HEK293T (cell line): ENCODE results near the gene LRRC75A.
A peak's percentile ranks its signal among the peaks of the same experiment; 100 is the strongest.

Experiments used
- CTCF ChIA-PET: fragments of 350-600 bp; formaldehyde crosslinking; extraction: SDS; loops from one replicate; lab custom pipeline; 2021; ENCODE audit warnings: antibody characterized with exemption, inconsistent platforms; lab: Yijun Ruan, JAX
- POLR2A ChIA-PET: fragments of 350-600 bp; formaldehyde crosslinking; extraction: SDS; loops from one replicate; lab custom pipeline; 2020; ENCODE audit warnings: antibody characterized with exemption, inconsistent platforms; lab: Yijun Ruan, JAX
- DNase-seq: peaks from one replicate; pipeline ENCODE4 v3.0.0; 2012; ENCODE audit warnings: mixed read lengths; ENCODE audit errors: extremely low spot score
- ARNT ChIP-seq: fragments of 450-650 bp; IDR thresholded peaks from 2 replicates; pipeline ENCODE4 v1.6.1; 2017; ENCODE audit warnings: mild to moderate bottlenecking
- BHLHE40 ChIP-seq: fragments of 450-650 bp; IDR thresholded peaks from 2 replicates; pipeline ENCODE4 v1.6.1; 2016; ENCODE audit warnings: mild to moderate bottlenecking, moderate library complexity, borderline replicate concordance
- CTBP1 ChIP-seq: fragments of 450-650 bp; IDR thresholded peaks from 2 replicates; pipeline ENCODE4 v1.6.1; 2016; ENCODE audit warnings: borderline replicate concordance
- ELF4 ChIP-seq: fragments of 450-650 bp; IDR thresholded peaks from 2 replicates; pipeline ENCODE4 v1.6.1; 2017; ENCODE audit warnings: antibody characterized with exemption
- FOXA1 ChIP-seq: fragments of 450-650 bp; IDR thresholded peaks from 2 replicates; pipeline ENCODE4 v1.6.1; 2016; ENCODE audit warnings: mild to moderate bottlenecking
- FOXK2 ChIP-seq: fragments of 450-650 bp; IDR thresholded peaks from 2 replicates; pipeline ENCODE4 v1.6.1; 2016; ENCODE audit warnings: mild to moderate bottlenecking
- FOXM1 ChIP-seq: fragments of 450-650 bp; IDR thresholded peaks from 2 replicates; pipeline ENCODE4 v1.6.1; 2017; ENCODE audit warnings: mild to moderate bottlenecking, borderline replicate concordance
- HDGF ChIP-seq: fragments of 450-650 bp; IDR thresholded peaks from 2 replicates; pipeline ENCODE4 v1.6.1; 2017; ENCODE audit warnings: antibody characterized with exemption, borderline replicate concordance
- L3MBTL2 ChIP-seq: fragments of 450-650 bp; conservative IDR thresholded peaks from 2 replicates; pipeline ENCODE4 v1.6.1; 2016; ENCODE audit warnings: mild to moderate bottlenecking
- LEF1 ChIP-seq: fragments of 450-650 bp; IDR thresholded peaks from 2 replicates; pipeline ENCODE4 v1.6.1; 2017; ENCODE audit warnings: mild to moderate bottlenecking, borderline replicate concordance
- NFRKB ChIP-seq: fragments of 450-650 bp; IDR thresholded peaks from 2 replicates; pipeline ENCODE4 v1.6.1; 2016; ENCODE audit warnings: mild to moderate bottlenecking, moderate library complexity
- SP1 ChIP-seq: fragments of 450-650 bp; IDR thresholded peaks from 2 replicates; pipeline ENCODE4 v1.6.1; 2017
- SUZ12 ChIP-seq: fragments of 450-650 bp; IDR thresholded peaks from 2 replicates; pipeline ENCODE4 v1.6.1; 2016; ENCODE audit warnings: mild to moderate bottlenecking
- TARDBP ChIP-seq: fragments of 450-650 bp; IDR thresholded peaks from 2 replicates; pipeline ENCODE4 v1.6.1; 2016
- ZNF384 ChIP-seq: fragments of 450-650 bp; IDR thresholded peaks from 2 replicates; pipeline ENCODE4 v1.6.1; 2016
- TF ChIP-seq, protein P1 (sequence below): fragments of 450-650 bp; IDR thresholded peaks from 2 replicates; pipeline ENCODE4 v1.6.1; 2016

Gene LRRC75A

DNA sequence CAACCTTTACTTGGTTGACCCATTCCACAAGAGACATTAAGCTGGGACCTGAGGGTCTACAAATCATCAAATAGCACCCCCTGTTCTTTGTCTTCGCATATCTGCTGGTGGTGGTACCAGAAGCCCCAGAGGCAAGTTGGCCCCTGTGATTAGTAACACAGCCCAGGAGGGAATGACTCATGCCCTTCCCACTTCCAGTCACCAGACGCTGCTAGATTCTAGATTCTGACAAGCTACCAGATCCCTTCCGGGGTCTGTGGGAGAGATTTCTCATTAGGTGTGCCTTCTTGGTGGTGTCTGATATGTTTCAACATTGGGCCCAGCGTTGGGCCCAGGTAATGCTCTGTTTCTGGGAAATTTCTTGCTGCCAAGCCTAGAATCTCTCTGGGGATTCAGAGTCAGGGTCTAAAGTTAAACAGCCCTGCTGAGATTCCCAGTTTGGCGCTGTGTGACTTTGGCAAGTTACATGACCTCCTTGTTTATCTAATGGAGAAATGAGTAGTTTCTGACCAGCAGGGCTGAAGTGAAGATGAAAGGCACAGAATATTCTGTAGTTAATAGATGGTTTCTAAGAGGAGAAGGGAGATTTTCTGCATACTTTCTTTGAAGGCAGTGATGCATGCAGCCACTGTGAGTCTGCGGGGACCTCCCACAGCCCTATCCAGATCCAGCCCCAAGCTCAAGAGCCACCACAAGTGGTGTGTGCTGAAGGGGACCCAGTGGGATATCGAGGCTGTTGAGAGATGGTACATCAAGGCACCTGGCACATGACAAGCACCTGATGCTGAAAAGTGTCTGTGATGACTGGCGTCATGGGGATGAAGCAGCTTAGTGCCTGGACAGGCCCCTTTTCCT lies 72.7 kb downstream of the LRRC75A start:
- TF ChIP-seq ARNT (no peak), SUZ12 (no peak), L3MBTL2 (no peak), SP1 (no peak), CTBP1 (no peak), ZNF384 (no peak), NFRKB (no peak), BHLHE40 (no peak), FOXK2 (no peak), TARDBP (no peak), FOXA1 (no peak), LEF1 (no peak), FOXM1 (no peak), ELF4 (no peak), HDGF (no peak)
- TF ChIP-seq, protein P1, sequence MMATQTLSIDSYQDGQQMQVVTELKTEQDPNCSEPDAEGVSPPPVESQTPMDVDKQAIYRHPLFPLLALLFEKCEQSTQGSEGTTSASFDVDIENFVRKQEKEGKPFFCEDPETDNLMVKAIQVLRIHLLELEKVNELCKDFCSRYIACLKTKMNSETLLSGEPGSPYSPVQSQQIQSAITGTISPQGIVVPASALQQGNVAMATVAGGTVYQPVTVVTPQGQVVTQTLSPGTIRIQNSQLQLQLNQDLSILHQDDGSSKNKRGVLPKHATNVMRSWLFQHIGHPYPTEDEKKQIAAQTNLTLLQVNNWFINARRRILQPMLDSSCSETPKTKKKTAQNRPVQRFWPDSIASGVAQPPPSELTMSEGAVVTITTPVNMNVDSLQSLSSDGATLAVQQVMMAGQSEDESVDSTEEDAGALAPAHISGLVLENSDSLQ = no peak
- ChIA-PET POLR2A (interaction anchor here (1.1 to 10.1 kb wide), 6 partner anchors 9 to 38 kb away, joined by 3 to 104 read pairs (median 10); partner anchors contain the start of gene UBB), CTCF (interaction anchor here (1.2 to 2.7 kb wide), 3 partner anchors 8 to 56 kb away, joined by 5 to 12 read pairs (median 8); no protein-coding TSS in a partner anchor)
- peak; percentile 52 for DNase-seq

DNA sequence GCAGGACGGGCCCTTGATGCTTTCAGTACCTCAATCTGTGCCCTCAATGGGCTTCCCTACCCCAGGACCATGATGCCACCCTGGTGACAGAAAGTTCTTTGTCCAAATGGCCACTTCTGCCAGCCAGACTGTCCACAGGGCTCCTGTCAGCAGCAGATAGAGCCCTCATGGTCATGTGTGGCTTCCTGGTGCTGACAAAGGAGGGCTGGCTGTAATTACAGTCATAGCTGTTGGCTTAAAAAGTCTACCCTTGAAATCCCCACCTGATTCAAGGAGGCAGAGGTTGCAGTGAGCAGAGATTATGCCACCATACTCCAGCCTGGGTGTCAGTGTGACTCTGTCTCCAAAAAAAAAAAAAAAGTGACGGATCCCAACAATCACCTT lies 73.3 kb downstream of the LRRC75A start:
- DNase-seq = no peak
- POLR2A ChIA-PET = interaction anchor here (1.1 to 10.1 kb wide), 6 partner anchors 9 to 38 kb away, joined by 3 to 104 read pairs (median 10); partner anchors contain the start of gene UBB
- no peak for TF ChIP-seq FOXM1
- TF ChIP-seq SP1 = no peak
- TF ChIP-seq BHLHE40 = no peak
- TF ChIP-seq TARDBP = no peak
- TF ChIP-seq ELF4 = no peak
- TF ChIP-seq ARNT = no peak
- TF ChIP-seq NFRKB = no peak
- TF ChIP-seq HDGF = no peak
- no peak for TF ChIP-seq SUZ12
- TF ChIP-seq FOXK2 = no peak
- TF ChIP-seq FOXA1 = no peak
- no peak for TF ChIP-seq LEF1
- TF ChIP-seq, protein P1 = no peak
- no peak for TF ChIP-seq L3MBTL2
- CTCF ChIA-PET = interaction anchor here (0.6 to 2.7 kb wide), 3 partner anchors 9 to 55 kb away, joined by 3 to 12 read pairs (median 5); no protein-coding TSS in a partner anchor

DNA sequence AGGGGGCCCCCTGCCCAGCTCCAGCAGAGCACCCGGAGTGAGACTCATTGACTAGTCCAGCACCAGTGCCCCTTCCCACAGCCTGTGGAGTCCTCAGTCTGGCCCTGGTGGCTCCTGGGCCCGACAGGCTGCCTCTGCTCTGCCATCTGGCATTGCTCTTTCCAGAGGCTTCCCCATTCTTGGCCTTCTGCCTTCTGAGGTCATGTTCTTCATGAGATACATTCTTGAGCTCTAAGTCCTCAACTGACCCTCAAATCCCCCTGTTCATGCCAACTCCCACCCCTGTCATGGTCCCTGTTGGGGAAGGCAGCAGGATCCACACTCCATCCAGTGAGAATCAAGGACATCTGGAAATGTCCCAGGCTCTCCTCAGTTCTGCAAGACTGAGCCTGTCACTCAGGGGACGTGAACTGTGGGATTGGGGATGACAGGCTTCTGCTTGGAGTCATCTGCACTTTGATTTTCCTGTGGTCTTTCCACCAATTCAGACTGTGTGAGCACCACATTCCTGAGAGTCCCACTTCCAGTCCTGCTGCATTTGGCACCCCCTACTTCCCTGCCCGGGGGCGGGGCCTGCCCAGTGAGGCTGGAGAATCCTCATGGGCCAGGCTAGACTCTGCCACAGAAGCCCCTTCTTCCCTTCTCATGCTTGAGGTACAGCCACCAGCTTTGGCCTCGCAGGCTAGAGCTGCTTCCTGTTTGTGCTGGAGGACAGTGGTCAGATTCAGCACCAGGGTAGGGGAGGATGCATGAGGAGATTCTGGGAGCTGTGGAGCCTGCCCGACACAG lies 73.9 kb downstream of the LRRC75A start:
- ChIA-PET POLR2A (interaction anchor here (0.8 to 10.1 kb wide), 7 partner anchors 10 to 37 kb away, joined by 3 to 104 read pairs (median 7); partner anchors contain the start of gene UBB), CTCF (interaction anchor here (0.6 to 2.7 kb wide), 3 partner anchors 10 to 54 kb away, joined by 3 to 12 read pairs (median 5); no protein-coding TSS in a partner anchor)

DNA sequence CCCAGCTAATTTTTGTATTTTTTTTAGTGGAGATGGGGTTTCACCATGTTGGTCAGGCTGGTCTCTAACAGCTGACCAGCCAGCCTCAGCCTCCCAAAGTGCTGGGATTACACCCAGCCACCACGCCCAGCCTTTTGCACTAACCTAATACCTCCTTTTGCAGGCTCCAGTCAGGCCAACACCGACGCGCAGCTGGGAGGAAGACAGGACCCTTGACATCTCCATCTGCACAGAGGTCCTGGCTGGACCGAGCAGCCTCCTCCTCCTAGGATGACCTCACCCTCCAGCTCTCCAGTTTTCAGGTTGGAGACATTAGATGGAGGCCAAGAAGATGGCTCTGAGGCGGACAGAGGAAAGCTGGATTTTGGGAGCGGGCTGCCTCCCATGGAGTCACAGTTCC lies 74.6 kb downstream of the LRRC75A start:
- TF ChIP-seq ZNF384 (no peak), ARNT (no peak), SUZ12 (no peak)
- POLR2A ChIA-PET = interaction anchor here (0.8 to 10.1 kb wide), 7 partner anchors 10 to 64 kb away, joined by 3 to 104 read pairs (median 5); partner anchors contain the start of genes CENPV and UBB
- CTCF ChIA-PET = interaction anchor here (2.7 kb wide), 1 partner anchor 10 kb away, joined by 12 read pairs; no protein-coding TSS in a partner anchor

More for the DNA sequence above, 73.9 kb downstream of the LRRC75A start:
- no peak for DNase-seq
- TF ChIP-seq, protein P1 = peak; percentile 76
- no peak for TF ChIP-seq ELF4

DNA sequence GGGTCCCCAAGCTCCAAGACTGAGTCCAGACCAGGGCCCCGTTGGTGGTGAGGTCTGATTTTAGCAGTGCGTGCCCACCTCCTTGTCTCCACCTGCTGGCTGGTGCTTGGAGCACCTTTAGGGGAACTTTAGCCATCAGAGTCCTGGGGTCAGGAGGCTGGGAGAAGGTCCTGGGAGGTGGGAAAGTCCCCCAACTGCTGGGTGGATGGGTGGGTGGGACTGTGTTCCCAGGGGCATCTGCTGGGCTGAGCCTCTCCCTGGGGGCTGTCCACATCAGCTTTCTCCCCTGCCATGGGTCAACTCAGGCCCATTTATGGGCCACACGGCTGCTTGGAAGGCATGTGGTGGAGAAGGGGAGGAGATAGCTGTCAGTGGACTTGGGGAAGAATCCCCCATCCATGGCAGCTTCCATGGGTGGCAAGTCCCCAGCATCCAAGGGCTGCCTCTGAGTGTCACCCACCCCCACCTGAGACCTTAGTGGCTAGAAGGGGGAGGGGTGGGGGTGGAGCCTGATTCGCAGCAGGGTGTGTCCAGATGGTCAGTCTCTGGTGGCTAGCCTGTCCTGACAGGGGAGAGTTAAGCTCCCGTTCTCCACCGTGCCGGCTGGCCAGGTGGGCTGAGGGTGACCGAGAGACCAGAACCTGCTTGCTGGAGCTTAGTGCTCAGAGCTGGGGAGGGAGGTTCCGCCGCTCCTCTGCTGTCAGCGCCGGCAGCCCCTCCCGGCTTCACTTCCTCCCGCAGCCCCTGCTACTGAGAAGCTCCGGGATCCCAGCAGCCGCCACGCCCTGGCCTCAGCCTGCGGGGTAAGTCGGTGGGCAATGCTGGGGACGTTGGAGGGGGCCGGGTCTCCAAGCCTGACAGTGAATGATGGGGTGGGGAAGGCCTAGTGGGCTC lies 76.7 kb downstream of the LRRC75A start, which contains the start of gene TRPV2:
Gene TRPV2, plus strand, starts transcription at position 541 of the 894 bp plus-strand sequence. CDS start 2,098 bp downstream, outside the sequence.
- ChIA-PET CTCF (interaction anchor here (0.6 to 1.4 kb wide), 4 partner anchors 12 to 52 kb away, joined by 3 to 13 read pairs (median 3); no protein-coding TSS in a partner anchor), POLR2A (interaction anchor here (0.6 to 10.1 kb wide), 4 partner anchors 10 to 35 kb away, joined by 3 to 104 read pairs (median 4); partner anchors contain the start of gene UBB)
- peak; percentile 54 for DNase-seq
- TF ChIP-seq SP1 (no peak), ARNT (no peak), BHLHE40 (no peak), SUZ12 (no peak), FOXM1 (no peak), FOXK2 (no peak), LEF1 (no peak), FOXA1 (no peak), ELF4 (no peak), NFRKB (no peak), HDGF (no peak), L3MBTL2 (no peak), CTBP1 (no peak), TARDBP (no peak), ZNF384 (no peak)
- TF ChIP-seq, protein P1 = no peak

More for the DNA sequence above, 74.6 kb downstream of the LRRC75A start:
- no peak for DNase-seq
